Uterus (tissue), 4 donors: ENCODE results near the gene PRKAG2. TPM values are rescaled to one million over a fixed set of nuclear protein-coding genes. Genes with fewer than 3 reads are reported as not detected.

Experiments
- DNase-seq, 2 donors: peaks; one replicate each; pipeline ENCODE4 v3.0.0-alpha.2; 2019 to 2020
- H3K27ac ChIP-seq, 2 donors: fragments of 200-600 bp; sonication (generic); 1 replicate in 1 of 2; 2 replicates in 1 of 2; pipeline ENCODE4 v1.5.1; 2016 to 2018
- H3K27me3 ChIP-seq, 2 donors: fragments of 200-600 bp; sonication (generic); one replicate each; pipeline ENCODE4 v1.5.1; 2018 to 2019; ENCODE audit warnings: control low read depth in 1 of 2
- H3K36me3 ChIP-seq, 2 donors: fragments of 200-600 bp; sonication (generic); one replicate each; pipeline ENCODE4 v1.5.1; 2019; ENCODE audit warnings: control low read depth in 1 of 2
- H3K4me1 ChIP-seq, 2 donors: fragments of 200-600 bp; sonication (generic); one replicate each; pipeline ENCODE4 v1.5.1; 2018 to 2019; ENCODE audit warnings: control low read depth in 1 of 2
- H3K4me3 ChIP-seq, 2 donors: fragments of 200-600 bp; sonication (generic); 1 replicate in 1 of 2; 2 replicates in 1 of 2; pipeline ENCODE4 v1.5.1; 2018 to 2019; ENCODE audit warnings: mild to moderate bottlenecking in 1 of 2
- H3K9me3 ChIP-seq, 2 donors: fragments of 200-600 bp; sonication (generic); one replicate each; pipeline ENCODE4 v1.5.1; 2019; ENCODE audit warnings: control low read depth in 1 of 2
- POLR2A ChIP-seq, 2 donors: fragments of 450-650 bp; IDR thresholded peaks; one replicate each; pipeline ENCODE4 v1.6.1; 2016; ENCODE audit warnings: antibody characterized with exemption in 2 of 2, mild to moderate bottlenecking in 1 of 2, moderate library complexity in 1 of 2
- intact Hi-C: fragments of 100-400 bp; cut with DNase I; formaldehyde crosslinking; loops from one replicate; pipeline ENCODE4 v1.15.1; 2023; ENCODE audit warnings: low total_unique reads
- total RNA-seq, 4 donors: library from RNA; depleted of rRNA in 3 of 4; stranded (reverse); fragments of >200 nt in 3 of 4; gene quantifications; one replicate each; pipeline versions ENCODE4 v1.1.0 to v1.2.4, GENCODE V29; 2014 to 2023
- TF ChIP-seq, protein P1 (sequence below), 4 experiments: fragments of 200-600 bp in 2 of 4; fragments of 450-650 bp in 2 of 4; sonication (generic) in 2 of 4; IDR thresholded peaks; one replicate each; pipeline ENCODE4 v1.5.1; 2016 to 2019; ENCODE audit warnings: antibody characterized with exemption in 4 of 4, mild to moderate bottlenecking in 2 of 4, moderate library complexity in 1 of 4
- donor health status: DM: yes; HTN: yes; CAD: no.

Gene PRKAG2
- total RNA-seq, 4 donors from 2014 or later: 15.1 to 66.2 (median 33.6) TPM

DNA sequence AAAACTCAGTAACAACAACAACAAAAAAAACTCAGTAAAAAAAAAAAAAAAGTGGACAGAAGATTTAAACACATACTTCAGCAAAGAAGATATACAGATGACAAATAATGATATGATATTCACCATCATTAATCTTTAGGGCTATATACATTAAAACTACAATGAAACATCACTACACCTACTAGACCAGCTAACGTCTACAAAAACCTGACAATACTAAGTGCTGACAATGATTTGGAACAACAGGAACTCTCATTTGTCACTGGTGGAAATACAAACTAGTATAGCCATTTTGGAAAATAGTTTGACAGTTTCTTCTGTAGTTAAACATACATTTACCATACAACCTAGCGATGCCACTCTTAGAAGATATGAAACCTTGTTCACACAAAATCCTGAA lies 185.5 kb downstream of the PRKAG2 start:
- Histone ChIP-seq H3K4me1 (peaks cover 0 to 6% of the 10 kb centered on the region in 2 donors), H3K4me3 (no peak overlapping the region)
- TF ChIP-seq POLR2A (IDR thresholded peaks at IDR 0.05): no peak
- TF ChIP-seq, protein P1, sequence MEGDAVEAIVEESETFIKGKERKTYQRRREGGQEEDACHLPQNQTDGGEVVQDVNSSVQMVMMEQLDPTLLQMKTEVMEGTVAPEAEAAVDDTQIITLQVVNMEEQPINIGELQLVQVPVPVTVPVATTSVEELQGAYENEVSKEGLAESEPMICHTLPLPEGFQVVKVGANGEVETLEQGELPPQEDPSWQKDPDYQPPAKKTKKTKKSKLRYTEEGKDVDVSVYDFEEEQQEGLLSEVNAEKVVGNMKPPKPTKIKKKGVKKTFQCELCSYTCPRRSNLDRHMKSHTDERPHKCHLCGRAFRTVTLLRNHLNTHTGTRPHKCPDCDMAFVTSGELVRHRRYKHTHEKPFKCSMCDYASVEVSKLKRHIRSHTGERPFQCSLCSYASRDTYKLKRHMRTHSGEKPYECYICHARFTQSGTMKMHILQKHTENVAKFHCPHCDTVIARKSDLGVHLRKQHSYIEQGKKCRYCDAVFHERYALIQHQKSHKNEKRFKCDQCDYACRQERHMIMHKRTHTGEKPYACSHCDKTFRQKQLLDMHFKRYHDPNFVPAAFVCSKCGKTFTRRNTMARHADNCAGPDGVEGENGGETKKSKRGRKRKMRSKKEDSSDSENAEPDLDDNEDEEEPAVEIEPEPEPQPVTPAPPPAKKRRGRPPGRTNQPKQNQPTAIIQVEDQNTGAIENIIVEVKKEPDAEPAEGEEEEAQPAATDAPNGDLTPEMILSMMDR (IDR thresholded peaks at IDR 0.05): no peak

DNA sequence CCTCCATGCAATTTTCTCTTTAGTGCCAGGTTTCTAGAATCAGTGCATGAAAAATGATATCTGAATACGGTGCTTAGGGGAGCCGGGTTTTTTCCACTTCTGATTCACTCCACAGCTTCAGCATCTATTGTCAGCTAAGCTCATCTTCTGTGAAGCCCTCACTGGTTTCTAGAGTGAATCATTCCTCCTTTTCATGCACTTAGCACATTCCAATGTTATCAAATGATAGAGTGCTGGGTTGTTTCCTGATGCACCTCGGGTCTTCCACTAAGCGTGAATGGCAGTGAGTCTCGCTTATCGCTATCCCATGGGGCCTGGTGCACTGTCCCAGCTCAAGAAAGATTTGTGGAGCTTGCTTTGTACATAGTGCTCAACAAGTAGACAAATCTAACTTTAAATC lies 186.3 kb downstream of the PRKAG2 start:
- DNase-seq: no peak
- Histone ChIP-seq H3K9me3 (no peaks in the 10 kb centered on the region), H3K27me3 (no peaks in the 10 kb centered on the region), H3K4me1 (peaks cover 0 to 6% of the 10 kb centered on the region in 2 donors), H3K27ac (no peak overlapping the region), H3K4me3 (no peak overlapping the region), H3K36me3 (no peaks in the 10 kb centered on the region)
- TF ChIP-seq, protein P1 (IDR thresholded peaks at IDR 0.05): no peak
- TF ChIP-seq POLR2A (IDR thresholded peaks at IDR 0.05): no peak
- intact Hi-C loops: no loop called here

More for the DNA sequence above, 185.5 kb downstream of the PRKAG2 start:
- Histone ChIP-seq H3K9me3 (no peaks in the 10 kb centered on the region), H3K36me3 (no peaks in the 10 kb centered on the region), H3K27ac (no peak overlapping the region), H3K27me3 (no peaks in the 10 kb centered on the region)
- intact Hi-C loops: no loop called here
- DNase-seq: no peak

GRCh38 chr7:151689196-151689971 lies 187.5 kb downstream of the PRKAG2 start:
- intact Hi-C loops: no loop called here

DNA sequence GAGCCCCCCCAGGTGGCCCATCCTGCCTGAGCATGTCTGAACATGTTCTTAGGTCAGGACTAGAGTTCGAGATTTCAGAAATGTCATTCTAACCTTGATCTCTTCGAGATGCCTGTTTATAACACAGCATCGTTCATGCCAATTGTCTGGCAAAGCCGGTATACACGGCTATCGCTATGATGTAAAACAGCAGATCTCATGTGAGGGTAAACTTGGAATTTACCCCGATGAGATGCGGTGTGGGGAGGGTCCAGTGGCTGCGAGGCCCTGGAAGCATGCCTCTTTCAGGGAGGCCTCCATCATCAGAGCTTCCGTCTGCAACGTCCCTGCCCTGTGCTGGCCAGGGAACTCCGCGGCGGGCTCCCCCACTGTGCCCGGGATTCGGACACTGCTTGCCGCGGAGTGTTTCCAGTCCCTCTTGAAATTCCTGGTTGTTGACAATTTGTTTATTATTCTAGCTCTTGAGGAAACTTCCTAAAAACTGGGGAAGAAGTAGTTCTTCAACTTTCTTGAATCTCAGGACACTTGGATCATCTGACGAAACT lies 188.6 kb downstream of the PRKAG2 start:
- Histone ChIP-seq H3K4me3 (no peak overlapping the region), H3K27ac (peak overlapping the region; percentile 57 to 70)
- no peak for DNase-seq

More at GRCh38 chr7:151689196-151689971, 187.5 kb downstream of the PRKAG2 start:
- no peak overlapping the region for H3K4me3 ChIP-seq
- H3K9me3 ChIP-seq: no peaks in the 10 kb centered on the region
- H3K36me3 ChIP-seq: no peaks in the 10 kb centered on the region
- H3K27me3 ChIP-seq: no peaks in the 10 kb centered on the region
- H3K4me1 ChIP-seq: peaks cover 0 to 6% of the 10 kb centered on the region in 2 donors
- H3K27ac ChIP-seq: no peak overlapping the region
- TF ChIP-seq POLR2A (IDR thresholded peaks at IDR 0.05): no peak
- TF ChIP-seq, protein P1 (IDR thresholded peaks at IDR 0.05): no peak
- DNase-seq: no peak

More for the DNA sequence above, 188.6 kb downstream of the PRKAG2 start:
- no peak for TF ChIP-seq POLR2A (IDR thresholded peaks at IDR 0.05)
- TF ChIP-seq, protein P1 (IDR thresholded peaks at IDR 0.05): no peak
- Histone ChIP-seq H3K9me3 (no peaks in the 10 kb centered on the region), H3K27me3 (no peaks in the 10 kb centered on the region), H3K36me3 (no peaks in the 10 kb centered on the region), H3K4me1 (peaks cover 0 to 6% of the 10 kb centered on the region in 2 donors)
- intact Hi-C loops: no loop called here
